ENCODE measurements around the gene SLC39A13.

GRCh38 chr11:47400768-47401279 lies 7.6 kb upstream of the SLC39A13 start:
- TF ChIP-seq ZNF263 (CRISPR knock-in tag; IDR thresholded peaks at IDR 0.05): no peak
- no peak for TF ChIP-seq POLR2A (IDR thresholded peaks at IDR 0.05; ENCODE audit: insufficient read depth in 1 of 2, low read depth in 2 of 2, low read length in 2 of 2)
- TF ChIP-seq AFF4 (CRISPR knock-in tag; IDR thresholded peaks at IDR 0.05): no peak
- TF ChIP-seq MNT (IDR thresholded peaks at IDR 0.05): no peak
- no peak for TF ChIP-seq CTCF (CRISPR knock-in tag; IDR thresholded peaks at IDR 0.05)
- TF ChIP-seq SP2 (CRISPR knock-in tag; IDR thresholded peaks at IDR 0.05): no peak
- TF ChIP-seq PHF8 (CRISPR knock-in tag; IDR thresholded peaks at IDR 0.05): no peak
- TF ChIP-seq ZSCAN29 (CRISPR knock-in tag; conservative IDR thresholded peaks at IDR 0.05): no peak
- no peak for TF ChIP-seq BRF2 (CRISPR knock-in tag; IDR thresholded peaks at IDR 0.05)
- TF ChIP-seq TCF7L2 (IDR thresholded peaks at IDR 0.05; ENCODE audit: low read depth, low read length): no peak
- no peak for TF ChIP-seq AKAP8 (CRISPR knock-in tag; IDR thresholded peaks at IDR 0.05)
